ENCODE measurements around the gene MANSC1. TPM values are rescaled to one million over a fixed set of nuclear protein-coding genes. Genes with fewer than 3 reads are reported as not detected.

MANSC1 gene
- total and polyA plus RNA-seq, 9 of the 15 experiments (the other 6 are each of a cell fraction or from before 2014, with no cell fraction given): 0.76 to 8.6 (median 3.1) TPM

DNA sequence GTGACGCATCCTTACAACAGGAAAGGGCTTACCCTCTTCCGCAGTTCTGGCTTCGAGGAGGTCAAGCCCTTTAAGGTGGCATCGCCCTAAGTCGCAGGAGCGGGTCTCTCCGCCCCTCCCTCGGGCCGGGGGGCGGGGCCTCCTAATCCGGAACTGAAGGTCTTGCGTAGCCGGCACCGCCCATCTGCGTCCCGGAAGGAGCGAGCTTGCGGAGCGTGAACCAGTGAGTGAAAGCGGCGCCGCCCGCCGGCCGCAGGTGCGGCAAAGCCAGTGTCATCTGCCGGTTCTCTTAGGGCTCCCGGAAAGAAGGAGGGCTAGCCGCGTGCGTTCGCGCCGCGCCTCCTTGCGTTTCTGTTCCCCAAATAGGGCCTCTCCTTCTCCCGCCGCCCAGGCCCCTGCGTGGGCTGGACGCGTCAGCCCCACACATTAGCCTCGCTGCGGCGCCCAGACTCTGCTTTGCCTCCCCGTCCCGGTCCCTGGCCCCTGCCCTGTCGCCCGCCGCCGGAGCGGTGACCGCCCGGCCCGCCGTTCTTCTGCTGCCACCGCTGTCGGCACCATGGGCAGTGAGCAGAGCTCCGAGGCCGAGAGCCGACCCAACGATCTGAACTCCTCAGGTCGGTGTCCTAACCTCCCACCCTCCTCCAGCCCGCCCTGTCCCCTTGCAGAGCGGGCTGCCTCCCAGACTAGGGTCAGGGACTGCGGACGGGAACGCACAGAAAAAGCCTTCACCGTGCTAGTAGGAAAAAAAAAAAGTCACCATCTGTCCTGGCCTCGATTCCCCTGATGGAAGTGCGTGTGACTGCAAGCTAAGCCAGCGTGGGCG, 7.1 kb upstream of the MANSC1 start, which contains the start of gene BORCS5 (continued):
- TF ChIP-seq UBTF (IDR thresholded peaks at IDR 0.05; ENCODE audit: borderline replicate concordance in 1 of 2, low read depth in 2 of 2, low read length in 2 of 2) (peak in 1 of 2 experiments; percentile 89; a peak in 3 of 4 replicates), ZNF239 (CRISPR knock-in tag; IDR thresholded peaks at IDR 0.05) (no peak), RBM14 (IDR thresholded peaks at IDR 0.05; ENCODE audit: borderline replicate concordance, insufficient read depth, low read depth, low read length) (no peak), ZNF143 (CRISPR knock-in tag; IDR thresholded peaks at IDR 0.05) (no peak), KLF1 (tag; IDR thresholded peaks at IDR 0.05) (peak; percentile 84), PCBP2 (IDR thresholded peaks at IDR 0.05; ENCODE audit: low read depth, low read length, poor library complexity, severe bottlenecking) (no peak), SRSF1 (IDR thresholded peaks at IDR 0.05; ENCODE audit: low read depth, low read length) (no peak), KLF13 (tag; IDR thresholded peaks at IDR 0.05; ENCODE audit: borderline replicate concordance, low read depth) (peak; percentile 68; the same call in 1 of the 2 replicates), SRSF7 (optimal IDR thresholded peaks at IDR 0.05; ENCODE audit: low read depth, low read length) (no peak), MXI1 (IDR thresholded peaks at IDR 0.05; ENCODE audit: low read depth, low read length) (0 out of 2 replicates have a peak, but pooled peaks have one; percentile 24), ATF1 (CRISPR knock-in tag; IDR thresholded peaks at IDR 0.05) (no peak), ATF1 (tag; IDR thresholded peaks at IDR 0.05) (peak; percentile 75), ZKSCAN3 (CRISPR knock-in tag; IDR thresholded peaks at IDR 0.05) (no peak), NFE2L1 (tag; IDR thresholded peaks at IDR 0.05; ENCODE audit: borderline replicate concordance, low read depth) (no peak), DNMT1 (IDR thresholded peaks at IDR 0.05) (no peak), TBL1XR1 (IDR thresholded peaks at IDR 0.05; ENCODE audit: low read length in 2 of 2) (0 out of 4 replicates have a peak, but pooled peaks of 1 of the 2 experiments have one; percentile 12), NR2C2 (CRISPR knock-in tag; IDR thresholded peaks at IDR 0.05) (no peak), NR2C2 (tag; IDR thresholded peaks at IDR 0.05) (peak; percentile 91), ZZZ3 (IDR thresholded peaks at IDR 0.05) (no peak), HDAC6 (IDR thresholded peaks at IDR 0.05; ENCODE audit: low read depth, low read length) (no peak), MTF1 (CRISPR knock-in tag; IDR thresholded peaks at IDR 0.05; ENCODE audit: borderline replicate concordance) (no peak), GABPB1 (CRISPR knock-in tag; IDR thresholded peaks at IDR 0.05) (no peak), TBP (optimal IDR thresholded peaks at IDR 0.05; ENCODE audit: low read depth, low read length) (peak; percentile 83)
- TF ChIP-seq, protein P1, sequence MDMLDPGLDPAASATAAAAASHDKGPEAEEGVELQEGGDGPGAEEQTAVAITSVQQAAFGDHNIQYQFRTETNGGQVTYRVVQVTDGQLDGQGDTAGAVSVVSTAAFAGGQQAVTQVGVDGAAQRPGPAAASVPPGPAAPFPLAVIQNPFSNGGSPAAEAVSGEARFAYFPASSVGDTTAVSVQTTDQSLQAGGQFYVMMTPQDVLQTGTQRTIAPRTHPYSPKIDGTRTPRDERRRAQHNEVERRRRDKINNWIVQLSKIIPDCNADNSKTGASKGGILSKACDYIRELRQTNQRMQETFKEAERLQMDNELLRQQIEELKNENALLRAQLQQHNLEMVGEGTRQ (CRISPR knock-in tag; IDR thresholded peaks at IDR 0.05): no peak
- TF ChIP-seq, protein P2, sequence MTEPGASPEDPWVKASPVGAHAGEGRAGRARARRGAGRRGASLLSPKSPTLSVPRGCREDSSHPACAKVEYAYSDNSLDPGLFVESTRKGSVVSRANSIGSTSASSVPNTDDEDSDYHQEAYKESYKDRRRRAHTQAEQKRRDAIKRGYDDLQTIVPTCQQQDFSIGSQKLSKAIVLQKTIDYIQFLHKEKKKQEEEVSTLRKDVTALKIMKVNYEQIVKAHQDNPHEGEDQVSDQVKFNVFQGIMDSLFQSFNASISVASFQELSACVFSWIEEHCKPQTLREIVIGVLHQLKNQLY (CRISPR knock-in tag; conservative IDR thresholded peaks at IDR 0.05): no peak

All from K562 (cell line).